ENCODE results near the gene CMTM3.

GRCh38 chr16:66621973-66622372 lies 17.5 kb downstream of the CMTM3 start:
- no peak for TF ChIP-seq CTCF (IDR thresholded peaks at IDR 0.05)
- no peak for TF ChIP-seq FOXK1 (CRISPR knock-in tag; IDR thresholded peaks at IDR 0.05)
- no peak for TF ChIP-seq NFE2L1 (CRISPR knock-in tag; IDR thresholded peaks at IDR 0.05)
- no peak for TF ChIP-seq AR (CRISPR knock-in tag; IDR thresholded peaks at IDR 0.05)
- TF ChIP-seq, protein P1, sequence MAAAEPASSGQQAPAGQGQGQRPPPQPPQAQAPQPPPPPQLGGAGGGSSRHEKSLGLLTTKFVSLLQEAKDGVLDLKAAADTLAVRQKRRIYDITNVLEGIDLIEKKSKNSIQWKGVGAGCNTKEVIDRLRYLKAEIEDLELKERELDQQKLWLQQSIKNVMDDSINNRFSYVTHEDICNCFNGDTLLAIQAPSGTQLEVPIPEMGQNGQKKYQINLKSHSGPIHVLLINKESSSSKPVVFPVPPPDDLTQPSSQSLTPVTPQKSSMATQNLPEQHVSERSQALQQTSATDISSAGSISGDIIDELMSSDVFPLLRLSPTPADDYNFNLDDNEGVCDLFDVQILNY (CRISPR knock-in tag; IDR thresholded peaks at IDR 0.05): no peak
- TF ChIP-seq NR3C1 (CRISPR knock-in tag; conservative IDR thresholded peaks at IDR 0.05; ENCODE audit: low read depth): no peak
- TF ChIP-seq HMGXB4 (CRISPR knock-in tag; IDR thresholded peaks at IDR 0.05): no peak
- no peak for TF ChIP-seq E2F4 (CRISPR knock-in tag; IDR thresholded peaks at IDR 0.05; ENCODE audit: borderline replicate concordance, low read depth)
